ENCODE results near the gene IFNG-AS1.

The IFNG-AS1 gene

DNA sequence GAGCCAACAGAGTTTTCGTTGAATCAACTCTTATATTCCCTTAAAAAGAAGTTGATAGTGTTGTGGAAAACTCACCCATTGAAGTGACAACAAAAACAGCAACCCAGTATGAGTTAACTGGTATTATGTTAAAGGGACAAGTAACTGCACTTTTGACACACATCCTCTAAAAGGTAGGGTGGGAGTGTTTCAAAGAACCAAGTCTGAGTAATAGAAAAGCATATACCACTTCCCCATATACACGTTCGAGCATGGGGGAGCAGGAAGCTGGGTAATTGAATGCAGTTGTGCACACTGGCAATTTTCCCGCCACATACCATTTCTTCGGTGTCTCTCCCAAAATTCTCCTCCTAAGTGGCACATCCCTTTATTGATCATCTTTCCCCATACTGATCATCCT is 31.5 kb downstream of the IFNG-AS1 start:
- Histone ChIP-seq H3K27me3 (no peaks in the 10 kb centered on the region), H3K4me3 (ENCODE audit: low read depth in 1 of 2, low read length in 1 of 2) (no peak overlapping the region), H3K4me1 (ENCODE audit: control insufficient read depth in 1 of 2, insufficient read depth in 1 of 2, low read depth in 1 of 2, low read length in 1 of 2) (no peaks in the 10 kb centered on the region), H3K36me3 (no peaks in the 10 kb centered on the region), H3K27ac (no peak overlapping the region), H3K9me3 (no peaks in the 10 kb centered on the region)
- TF ChIP-seq, protein P1, sequence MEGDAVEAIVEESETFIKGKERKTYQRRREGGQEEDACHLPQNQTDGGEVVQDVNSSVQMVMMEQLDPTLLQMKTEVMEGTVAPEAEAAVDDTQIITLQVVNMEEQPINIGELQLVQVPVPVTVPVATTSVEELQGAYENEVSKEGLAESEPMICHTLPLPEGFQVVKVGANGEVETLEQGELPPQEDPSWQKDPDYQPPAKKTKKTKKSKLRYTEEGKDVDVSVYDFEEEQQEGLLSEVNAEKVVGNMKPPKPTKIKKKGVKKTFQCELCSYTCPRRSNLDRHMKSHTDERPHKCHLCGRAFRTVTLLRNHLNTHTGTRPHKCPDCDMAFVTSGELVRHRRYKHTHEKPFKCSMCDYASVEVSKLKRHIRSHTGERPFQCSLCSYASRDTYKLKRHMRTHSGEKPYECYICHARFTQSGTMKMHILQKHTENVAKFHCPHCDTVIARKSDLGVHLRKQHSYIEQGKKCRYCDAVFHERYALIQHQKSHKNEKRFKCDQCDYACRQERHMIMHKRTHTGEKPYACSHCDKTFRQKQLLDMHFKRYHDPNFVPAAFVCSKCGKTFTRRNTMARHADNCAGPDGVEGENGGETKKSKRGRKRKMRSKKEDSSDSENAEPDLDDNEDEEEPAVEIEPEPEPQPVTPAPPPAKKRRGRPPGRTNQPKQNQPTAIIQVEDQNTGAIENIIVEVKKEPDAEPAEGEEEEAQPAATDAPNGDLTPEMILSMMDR (IDR thresholded peaks at IDR 0.05), result no peak

DNA sequence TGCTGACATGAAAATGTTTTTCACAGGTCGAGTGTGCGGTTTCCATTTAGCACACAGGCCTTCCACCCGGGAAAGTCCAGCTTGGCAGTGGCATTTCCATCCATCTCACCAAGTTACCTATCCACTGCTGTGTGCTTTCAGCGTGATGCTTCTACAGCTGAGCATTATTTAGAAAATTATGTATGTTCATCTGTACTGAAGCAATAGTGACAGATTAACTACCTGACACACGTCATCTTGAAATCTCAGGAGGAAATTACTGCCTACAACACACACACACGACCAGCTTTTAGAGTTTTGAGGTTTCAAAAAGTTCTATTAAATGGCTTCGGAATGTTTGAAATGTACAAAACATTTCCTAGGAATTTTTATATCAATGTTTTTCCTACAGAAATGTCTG is 39.4 kb downstream of the IFNG-AS1 start:
- Histone ChIP-seq H3K36me3 (no peaks in the 10 kb centered on the region), H3K27me3 (no peaks in the 10 kb centered on the region), H3K9me3 (no peaks in the 10 kb centered on the region), H3K27ac (no peak overlapping the region), H3K4me3 (ENCODE audit: low read depth in 1 of 2, low read length in 1 of 2) (no peak overlapping the region), H3K4me1 (ENCODE audit: control insufficient read depth in 1 of 2, insufficient read depth in 1 of 2, low read depth in 1 of 2, low read length in 1 of 2) (no peaks in the 10 kb centered on the region)
- TF ChIP-seq, protein P1 (IDR thresholded peaks at IDR 0.05), result no peak

DNA sequence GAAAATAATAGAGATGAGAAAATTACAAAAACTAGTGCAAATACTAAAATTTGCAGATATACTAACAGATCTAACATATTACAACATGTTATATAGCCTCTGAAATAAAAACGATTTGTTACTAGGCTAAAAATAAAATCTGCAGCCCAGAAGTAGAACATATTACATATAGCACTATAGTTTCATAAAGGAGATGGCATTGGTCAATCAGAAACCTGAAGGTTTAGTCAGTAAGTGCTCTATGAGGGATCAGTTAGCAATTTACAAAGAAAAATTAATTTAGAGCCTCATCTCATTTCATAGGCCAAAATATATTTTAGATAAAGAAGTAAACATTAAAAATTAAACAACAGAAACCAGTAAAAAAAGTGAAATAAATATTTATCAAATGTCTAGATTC is 41.0 kb downstream of the IFNG-AS1 start:
- no peaks in the 10 kb centered on the region for H3K36me3 ChIP-seq
- no peaks in the 10 kb centered on the region for H3K27me3 ChIP-seq
- TF ChIP-seq, protein P1 (IDR thresholded peaks at IDR 0.05), result no peak
- H3K27ac ChIP-seq, result no peak overlapping the region
- no peaks in the 10 kb centered on the region for H3K4me1 ChIP-seq (ENCODE audit: control insufficient read depth in 1 of 2, insufficient read depth in 1 of 2, low read depth in 1 of 2, low read length in 1 of 2)
- H3K4me3 ChIP-seq (ENCODE audit: low read depth in 1 of 2, low read length in 1 of 2), result no peak overlapping the region
- H3K9me3 ChIP-seq, result no peaks in the 10 kb centered on the region

DNA sequence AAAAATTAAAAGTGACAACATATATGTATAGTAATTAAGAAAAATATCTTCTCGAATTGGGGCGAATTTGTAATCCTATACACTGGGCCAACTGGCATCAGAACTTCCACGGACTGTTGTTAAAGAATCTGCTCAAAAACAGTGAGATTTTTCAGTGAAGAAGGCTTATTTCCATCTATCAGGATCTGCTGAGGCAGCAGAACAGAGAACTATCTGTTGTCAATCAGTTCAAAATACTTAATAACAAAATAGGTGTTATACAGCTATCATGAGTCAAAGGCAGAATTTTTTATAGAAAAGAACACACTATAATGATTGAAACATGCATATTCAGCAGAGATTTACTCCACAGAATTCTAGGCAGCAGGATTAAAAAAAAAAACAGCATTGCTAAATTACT is 41.9 kb downstream of the IFNG-AS1 start:
- H3K9me3 ChIP-seq, result no peaks in the 10 kb centered on the region
- no peaks in the 10 kb centered on the region for H3K4me1 ChIP-seq (ENCODE audit: control insufficient read depth in 1 of 2, insufficient read depth in 1 of 2, low read depth in 1 of 2, low read length in 1 of 2)
- H3K4me3 ChIP-seq (ENCODE audit: low read depth in 1 of 2, low read length in 1 of 2), result no peak overlapping the region
- no peak overlapping the region for H3K27ac ChIP-seq
- no peaks in the 10 kb centered on the region for H3K36me3 ChIP-seq
- TF ChIP-seq, protein P1 (IDR thresholded peaks at IDR 0.05), result no peak
- no peaks in the 10 kb centered on the region for H3K27me3 ChIP-seq

DNA sequence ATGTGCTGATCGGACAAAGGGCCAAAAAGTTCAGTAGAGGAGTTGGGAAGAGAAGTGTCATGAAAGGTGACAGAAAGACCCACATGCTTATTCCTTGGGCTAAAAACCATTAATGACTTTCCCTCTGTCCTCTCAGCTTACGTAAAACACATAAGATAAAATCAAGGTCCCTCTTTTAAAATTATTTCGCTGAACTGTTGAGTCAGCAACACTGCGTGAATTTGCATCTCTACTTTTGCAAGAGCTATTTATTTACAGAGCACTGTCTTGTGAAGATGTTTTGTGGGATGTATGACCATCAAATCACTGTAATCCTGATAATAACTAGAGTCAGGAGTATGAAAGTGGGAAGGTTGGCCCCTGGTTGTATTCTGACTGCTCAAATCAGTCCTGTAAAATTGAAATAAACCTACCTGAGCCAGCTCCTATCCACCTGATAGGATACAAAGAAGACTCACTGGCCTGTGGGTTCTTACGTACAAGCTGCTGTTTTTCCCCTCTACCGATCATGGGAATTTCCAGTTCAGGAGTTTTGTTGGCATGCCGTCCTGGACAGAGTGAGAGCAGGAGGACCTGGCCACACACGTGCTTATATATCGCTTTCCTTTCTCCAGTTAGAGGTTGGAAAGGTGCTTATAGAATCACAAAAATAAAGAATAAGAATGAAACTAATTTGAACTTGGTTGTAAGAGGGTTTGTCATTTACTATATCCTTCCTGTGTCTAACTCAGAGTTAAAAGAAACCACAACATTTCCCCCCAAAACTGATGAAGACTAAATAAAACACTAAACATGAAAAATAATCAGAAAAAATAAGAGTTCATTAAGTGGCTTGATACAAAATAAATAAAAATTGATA is 42.9 kb downstream of the IFNG-AS1 start:
- Histone ChIP-seq H3K36me3 (no peaks in the 10 kb centered on the region), H3K9me3 (no peaks in the 10 kb centered on the region), H3K27ac (no peak overlapping the region), H3K4me1 (ENCODE audit: control insufficient read depth in 1 of 2, insufficient read depth in 1 of 2, low read depth in 1 of 2, low read length in 1 of 2) (no peaks in the 10 kb centered on the region), H3K27me3 (no peaks in the 10 kb centered on the region), H3K4me3 (ENCODE audit: low read depth in 1 of 2, low read length in 1 of 2) (no peak overlapping the region)
- TF ChIP-seq, protein P1 (IDR thresholded peaks at IDR 0.05), result no peak

Measured in neutrophil (primary cell).